ENCODE data around the gene THOC1. TPM values are rescaled to one million over a fixed set of nuclear protein-coding genes. Genes with fewer than 3 reads are reported as not detected.

THOC1 gene
- total RNA-seq, 1 experiment from 2014 or later: 74.5 TPM

DNA sequence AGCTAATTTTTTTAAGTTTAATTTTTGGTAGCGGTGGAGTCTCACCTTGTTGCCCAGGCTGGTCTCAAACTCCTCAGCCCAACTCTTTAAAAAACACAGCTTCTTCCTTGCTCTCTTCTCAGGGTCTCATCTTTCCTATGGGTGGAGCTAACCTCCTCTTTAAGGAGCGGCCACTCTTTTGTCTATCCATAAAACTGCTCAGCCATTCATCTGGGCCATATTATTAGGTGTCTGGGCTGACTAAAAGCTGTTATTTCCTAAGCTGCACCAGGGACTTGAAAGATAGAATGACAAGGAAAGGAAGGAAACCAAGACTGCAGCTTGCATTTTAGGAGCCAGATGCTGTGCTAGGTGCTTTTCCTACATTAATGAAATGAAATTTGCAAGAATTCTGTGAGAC lies 35.8 kb upstream of the THOC1 start:
- Histone ChIP-seq H2BK15ac (ENCODE audit: low read depth, low read length) (no peak overlapping the region), H2BK5ac (ENCODE audit: insufficient read length, low read length) (no peak overlapping the region), H3K23me2 (ENCODE audit: insufficient read length, low read depth, low read length, poor library complexity, severe bottlenecking) (no peaks in the 10 kb centered on the region), H3T11ph (ENCODE audit: low read length) (no peak overlapping the region), H2BK20ac (ENCODE audit: low read depth, low read length, poor library complexity, severe bottlenecking) (no peak overlapping the region), H2AK5ac (ENCODE audit: insufficient read length, low read length) (no peak overlapping the region), H3K79me1 (ENCODE audit: insufficient read depth, low read depth, low read length, poor library complexity, severe bottlenecking) (no peaks in the 10 kb centered on the region), H3K14ac (ENCODE audit: insufficient read depth, low read length) (no peak overlapping the region), H3K4ac (ENCODE audit: low read depth, low read length) (no peak overlapping the region), H3K9ac (ENCODE audit: extremely low read depth, insufficient read length, low read length) (no peak overlapping the region), H3K79me2 (ENCODE audit: insufficient read depth, low read length) (no peaks in the 10 kb centered on the region), H3K27ac (ENCODE audit: insufficient read length, low read depth, low read length) (no peak overlapping the region), H2BK120ac (ENCODE audit: low read depth, low read length, poor library complexity, severe bottlenecking) (no peak overlapping the region), H2AFZ (ENCODE audit: low read length) (no peak overlapping the region), H4K20me1 (ENCODE audit: control insufficient read depth, insufficient read depth, insufficient read length) (no peaks in the 10 kb centered on the region), H3K27me3 (ENCODE audit: insufficient read depth, low read length) (no peaks in the 10 kb centered on the region), H4K8ac (replicated peaks; ENCODE audit: insufficient read length, low read depth, low read length) (no peak overlapping the region), H3K23ac (ENCODE audit: insufficient read length, low read depth, low read length) (no peak overlapping the region), H4K91ac (ENCODE audit: insufficient read length, low read depth, low read length) (no peak overlapping the region), H3K9me3 (ENCODE audit: control insufficient read depth, low read depth, low read length) (no peaks in the 10 kb centered on the region), H3K18ac (ENCODE audit: insufficient read length, low read depth, low read length) (no peak overlapping the region), H4K5ac (ENCODE audit: insufficient read length, low read depth, low read length) (no peak overlapping the region), H2BK12ac (ENCODE audit: insufficient read length, low read depth, low read length) (no peak overlapping the region), H3K56ac (ENCODE audit: insufficient read length, low read depth, low read length) (no peak overlapping the region), H3K4me1 (ENCODE audit: insufficient read depth, low read length) (peaks cover 6% of the 10 kb centered on the region), H3K4me2 (ENCODE audit: insufficient read depth, insufficient read length, low read length) (no peak overlapping the region)
- WGBS (ENCODE audit: extremely low coverage, insufficient read length, low lambda C conversion rate): no CpG with 5 or more reads among the region's 2 CpGs
- no peak overlapping the region for H3K4me3 Mint-ChIP-seq
- H3K27ac Mint-ChIP-seq: no peak overlapping the region
- H3K4me1 Mint-ChIP-seq: peaks cover 40 to 42% of the 10 kb centered on the region in 2 experiments
- DNase-seq: no peak
- H3K9me3 Mint-ChIP-seq: peaks cover 3 to 4% of the 10 kb centered on the region in 2 experiments; a peak in 3 of 5 replicates
- H3K27me3 Mint-ChIP-seq (ENCODE audit: low read depth): no peaks in the 10 kb centered on the region; the same call in 1 of the 2 replicates
- TF ChIP-seq, protein P1, sequence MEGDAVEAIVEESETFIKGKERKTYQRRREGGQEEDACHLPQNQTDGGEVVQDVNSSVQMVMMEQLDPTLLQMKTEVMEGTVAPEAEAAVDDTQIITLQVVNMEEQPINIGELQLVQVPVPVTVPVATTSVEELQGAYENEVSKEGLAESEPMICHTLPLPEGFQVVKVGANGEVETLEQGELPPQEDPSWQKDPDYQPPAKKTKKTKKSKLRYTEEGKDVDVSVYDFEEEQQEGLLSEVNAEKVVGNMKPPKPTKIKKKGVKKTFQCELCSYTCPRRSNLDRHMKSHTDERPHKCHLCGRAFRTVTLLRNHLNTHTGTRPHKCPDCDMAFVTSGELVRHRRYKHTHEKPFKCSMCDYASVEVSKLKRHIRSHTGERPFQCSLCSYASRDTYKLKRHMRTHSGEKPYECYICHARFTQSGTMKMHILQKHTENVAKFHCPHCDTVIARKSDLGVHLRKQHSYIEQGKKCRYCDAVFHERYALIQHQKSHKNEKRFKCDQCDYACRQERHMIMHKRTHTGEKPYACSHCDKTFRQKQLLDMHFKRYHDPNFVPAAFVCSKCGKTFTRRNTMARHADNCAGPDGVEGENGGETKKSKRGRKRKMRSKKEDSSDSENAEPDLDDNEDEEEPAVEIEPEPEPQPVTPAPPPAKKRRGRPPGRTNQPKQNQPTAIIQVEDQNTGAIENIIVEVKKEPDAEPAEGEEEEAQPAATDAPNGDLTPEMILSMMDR (conservative IDR thresholded peaks at IDR 0.05): no peak
- H3K36me3 Mint-ChIP-seq (ENCODE audit: insufficient read depth in 1 of 3, low read depth in 3 of 3): no peaks in the 10 kb centered on the region

All from H9 (cell line).